Measurements from ENCODE around the gene GPR119.
"Not testable (repeated sequence)": the region's sequence is repeated elsewhere in the genome, so short reads cannot be mapped to it uniquely, and the experiment has no call there.

GPR119 gene

DNA sequence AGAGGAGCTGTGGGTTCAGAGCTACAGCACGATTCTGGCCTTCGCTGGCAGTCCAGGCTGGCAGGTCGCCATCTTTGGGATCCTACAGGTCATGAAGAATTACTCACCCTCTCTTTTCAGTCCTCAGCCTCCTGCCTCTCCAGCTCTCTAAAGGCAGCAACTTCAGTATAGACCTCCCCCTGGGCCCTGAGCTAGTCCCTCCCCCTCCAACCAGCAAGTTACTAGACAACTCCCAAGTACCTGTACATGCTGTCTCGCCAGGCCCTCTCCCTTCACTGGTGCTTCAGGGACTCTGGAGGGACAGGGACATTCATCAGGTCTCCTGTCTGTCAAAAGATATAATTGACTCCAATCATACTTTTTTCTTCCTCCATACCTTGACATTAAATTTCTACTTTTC lies at the start of gene GPR119:
Gene GPR119, minus strand, starts transcription at position 155 of the 400 bp plus-strand sequence. CDS start 227 bp downstream, outside the sequence.
- no peak for DNase-seq

DNA sequence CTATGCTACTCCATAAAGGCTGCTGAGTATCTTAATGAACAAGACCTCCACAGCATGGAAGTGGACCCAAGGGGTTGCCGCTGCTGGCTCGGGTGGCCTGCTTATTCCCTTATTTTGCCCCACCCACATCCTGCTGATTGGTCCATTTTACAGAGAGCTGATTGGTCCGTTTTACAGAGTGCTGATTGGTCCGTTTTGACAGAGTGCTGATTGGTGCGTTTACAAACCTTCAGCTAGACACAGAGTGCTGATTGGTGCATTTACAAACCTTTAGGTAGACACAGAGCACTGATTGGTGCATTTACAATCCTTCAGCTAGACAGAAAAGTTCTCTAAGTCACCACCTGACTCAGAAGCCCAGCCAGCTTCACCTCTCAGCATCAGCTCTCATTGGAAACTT lies 43.8 kb upstream of the GPR119 start:
- not testable (repeated sequence) for DNase-seq

DNA sequence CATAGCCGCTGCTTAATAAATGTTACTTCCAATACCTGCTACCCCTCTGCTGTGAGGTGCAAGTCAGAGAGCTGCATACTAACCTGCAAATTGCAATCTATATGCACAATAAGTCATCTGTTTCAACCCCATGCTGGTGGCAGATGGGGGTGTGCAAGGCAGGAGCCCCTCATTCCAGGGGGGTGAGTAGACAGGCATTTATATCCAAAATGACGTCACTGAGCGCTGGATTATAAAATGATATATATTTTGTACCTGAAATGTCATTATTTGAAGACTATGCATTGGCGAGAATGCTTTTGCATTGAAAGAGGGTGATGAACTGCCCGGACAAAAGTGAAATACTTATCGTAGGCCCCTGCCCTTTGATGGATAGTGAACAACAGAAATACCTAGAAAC lies 41.1 kb upstream of the GPR119 start:
- no peak for DNase-seq

DNA sequence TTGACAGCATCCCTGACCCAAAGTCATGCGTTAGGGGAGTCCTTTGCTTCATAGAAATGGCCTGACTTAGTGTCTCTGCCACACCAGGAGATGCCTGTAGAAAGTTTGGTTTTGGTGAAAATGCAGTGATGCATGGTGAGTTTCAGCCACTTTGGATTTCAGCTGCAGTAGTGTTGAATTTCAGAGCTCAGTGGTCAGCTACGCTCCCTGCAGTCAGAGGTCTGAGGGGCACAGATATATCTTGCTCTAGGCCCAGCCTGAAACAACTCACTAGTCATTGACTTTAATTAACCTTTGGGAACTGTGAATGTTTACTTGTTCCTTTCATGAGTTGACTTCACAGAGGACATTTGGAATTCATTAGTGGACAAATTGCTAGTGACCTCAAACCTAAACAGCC lies 33.8 kb upstream of the GPR119 start:
- no peak for DNase-seq

DNA sequence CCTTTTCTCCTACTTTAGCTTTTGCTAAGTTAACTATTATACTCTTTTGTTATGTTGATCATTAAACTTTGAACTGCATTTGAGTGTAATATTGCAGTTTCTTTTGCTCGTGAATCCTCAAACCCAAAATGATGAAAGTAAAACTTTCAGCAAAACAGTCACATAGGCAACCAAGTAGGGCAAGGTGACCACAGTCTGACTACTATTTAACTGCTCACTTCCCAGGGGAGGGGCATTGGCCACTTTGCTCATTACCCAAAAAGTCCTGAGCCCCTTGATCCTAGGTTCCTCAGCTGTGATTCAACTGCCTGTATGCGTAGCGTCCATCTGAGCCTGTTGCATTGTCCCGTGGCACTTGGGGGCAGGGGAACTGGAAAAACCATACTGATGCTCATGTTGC lies 33.3 kb upstream of the GPR119 start:
- DNase-seq, result no peak

DNA sequence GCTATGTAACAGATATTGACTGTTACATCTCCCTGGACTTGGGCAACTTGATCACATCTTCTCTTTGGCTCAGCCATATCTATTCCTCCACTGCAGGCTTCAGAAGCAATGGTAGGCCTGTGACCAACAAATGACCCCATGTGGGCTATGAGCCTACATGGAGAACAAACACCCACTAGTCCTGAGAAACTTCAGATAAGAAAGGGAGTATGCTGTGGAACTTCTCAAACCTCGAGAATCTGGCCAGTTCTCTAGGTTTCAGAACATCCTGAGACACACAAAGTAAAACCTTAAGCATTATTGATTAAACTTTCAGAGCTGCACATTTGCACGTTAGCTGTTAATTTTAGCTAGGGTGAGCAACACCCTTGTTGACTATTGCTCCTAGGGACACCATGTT lies 32.6 kb upstream of the GPR119 start:
- DNase-seq, result no peak

DNA sequence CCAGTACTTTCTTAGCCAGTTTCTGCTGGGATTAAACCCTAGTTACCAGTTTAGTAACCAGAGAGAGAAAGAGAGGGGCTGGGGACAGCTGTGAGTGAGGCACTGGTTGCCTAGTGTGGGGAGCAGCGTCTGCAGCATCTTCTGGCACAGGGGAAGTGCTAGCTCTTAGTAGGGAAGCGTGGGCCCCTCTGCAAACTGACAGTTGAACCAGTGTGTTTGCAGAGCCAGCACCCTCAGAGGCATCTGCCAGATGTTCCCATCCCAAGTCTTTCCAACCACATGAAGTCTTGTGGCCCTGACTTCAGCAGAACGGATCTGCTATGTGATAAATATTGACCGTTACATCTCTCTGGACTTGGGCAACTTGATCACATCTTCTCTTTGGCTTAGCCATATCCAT lies 31.3 kb upstream of the GPR119 start:
- DNase-seq, result no peak

DNA sequence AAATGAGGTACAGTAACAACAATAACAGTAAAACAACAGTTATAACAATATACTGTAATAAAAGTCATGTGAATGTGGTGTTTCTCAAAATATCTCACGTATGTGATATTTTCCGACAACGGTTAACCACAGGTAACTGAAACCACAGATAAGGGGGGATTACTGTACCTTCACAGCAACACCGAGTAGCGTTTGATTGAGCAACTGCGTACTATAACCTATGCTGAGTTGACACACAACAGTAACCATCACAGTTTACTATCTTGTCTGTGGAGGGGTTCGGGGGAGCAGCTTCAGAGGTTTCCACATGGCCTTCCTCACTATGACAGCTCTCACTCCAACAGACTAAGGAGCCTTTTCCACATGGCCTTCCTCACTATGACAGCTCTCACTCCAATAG lies 29.7 kb upstream of the GPR119 start:
- DNase-seq, result no peak

DNA sequence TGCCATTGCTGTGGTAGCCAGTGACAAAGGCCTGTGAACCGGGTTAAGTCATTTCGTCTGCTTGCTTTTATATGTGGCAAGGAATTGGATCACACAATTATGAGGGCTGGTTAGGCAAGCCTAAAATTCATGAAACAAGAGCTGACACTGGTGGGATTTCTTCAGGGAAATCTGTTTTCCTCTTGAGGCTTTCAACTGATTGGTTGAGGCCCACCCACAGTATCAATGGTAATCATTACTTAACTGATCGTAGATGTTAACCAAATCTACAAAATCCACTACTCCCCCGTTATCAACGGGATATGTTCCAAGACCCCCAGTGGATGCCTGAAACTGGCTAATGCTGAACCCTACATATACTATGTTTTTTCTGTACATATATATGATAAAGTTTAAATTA lies 29.3 kb upstream of the GPR119 start:
- no peak for DNase-seq

DNA sequence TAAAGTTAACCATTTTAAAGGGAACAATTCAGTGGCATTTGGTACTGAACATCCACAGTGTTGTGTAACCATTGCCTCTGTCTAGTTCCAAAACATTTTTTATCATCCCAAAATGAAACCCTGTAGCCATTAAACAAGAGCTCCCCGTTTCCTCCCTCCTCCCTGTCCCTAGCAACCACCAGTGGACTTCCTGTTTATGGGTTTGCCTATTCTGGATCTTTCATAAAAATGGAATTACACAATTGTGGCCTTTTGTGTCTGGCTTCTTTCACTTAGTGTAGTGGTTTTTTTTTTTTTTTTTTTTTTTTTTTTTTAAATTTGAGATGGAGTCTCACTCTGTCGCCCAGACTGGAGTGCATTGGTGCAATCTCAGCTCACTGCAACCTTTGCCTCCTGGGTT lies 27.9 kb upstream of the GPR119 start:
- no peak for DNase-seq

DNA sequence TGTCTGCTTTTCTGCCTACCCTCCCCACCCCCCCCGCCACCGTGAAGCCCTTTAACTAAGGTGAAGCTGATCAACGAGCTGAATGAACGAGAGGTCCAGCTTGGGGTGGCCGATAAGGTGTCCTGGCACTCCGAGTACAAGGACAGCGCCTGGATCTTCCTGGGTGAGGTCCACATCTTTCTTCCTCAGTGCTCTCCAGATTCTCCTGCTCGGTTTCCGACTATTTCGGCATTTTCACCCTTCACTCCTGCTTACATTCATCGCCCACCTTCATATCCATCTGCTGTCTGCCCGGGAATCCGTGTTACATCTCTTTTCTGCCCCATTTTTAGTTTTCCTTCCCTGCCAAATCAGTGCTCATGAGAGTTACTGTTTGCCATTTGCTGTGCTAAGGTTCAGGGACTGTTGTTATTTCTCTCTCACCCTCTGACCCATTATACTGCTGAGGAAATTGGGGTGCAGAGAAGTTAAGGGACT lies 16.8 kb upstream of the GPR119 start:
- no peak for DNase-seq

DNA sequence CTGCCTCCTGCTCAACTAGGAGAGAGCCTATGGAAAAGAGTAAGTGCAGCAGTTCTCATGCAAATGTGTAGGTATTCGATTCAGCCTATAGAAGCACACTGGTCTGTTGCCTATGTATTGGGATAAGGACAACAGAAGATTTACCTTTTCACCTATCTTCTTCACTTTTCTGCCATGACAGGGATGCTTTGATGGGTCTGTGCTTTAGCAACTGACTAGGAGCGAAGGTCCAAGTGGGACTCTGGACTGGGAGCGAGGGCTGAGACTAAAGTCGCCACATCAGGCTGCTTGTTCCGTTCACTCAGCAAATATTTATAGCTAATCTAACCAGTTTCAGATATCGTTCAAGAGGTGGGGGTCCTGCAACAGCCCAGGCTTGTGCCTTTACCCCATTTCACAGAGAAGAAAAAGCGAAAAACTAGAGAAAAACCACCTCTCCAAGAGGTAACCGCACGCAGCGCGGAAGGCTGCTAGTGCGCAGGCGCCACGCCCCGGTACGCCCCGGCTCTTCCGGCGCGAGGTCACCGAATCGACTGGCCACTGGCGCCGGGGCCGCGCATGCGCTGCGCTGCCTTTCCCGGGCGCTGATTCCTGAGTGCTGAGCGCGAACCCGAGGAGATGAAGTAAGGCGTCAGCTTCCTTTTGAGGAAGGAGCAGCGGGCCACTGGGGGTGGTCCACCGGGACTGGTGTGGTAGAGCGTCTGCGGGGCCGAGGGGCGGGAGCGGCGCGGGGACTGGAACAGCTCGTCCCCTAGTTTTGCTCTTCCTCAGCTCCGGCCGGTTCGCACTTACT lies 16.1 kb upstream of the GPR119 start, which contains the start of gene RBMX2:
Gene RBMX2, plus strand, starts transcription at position 573 of the 793 bp plus-strand sequence. Its CDS starts 46 bp downstream, at position 619.
- peak; percentile 89 for DNase-seq

DNA sequence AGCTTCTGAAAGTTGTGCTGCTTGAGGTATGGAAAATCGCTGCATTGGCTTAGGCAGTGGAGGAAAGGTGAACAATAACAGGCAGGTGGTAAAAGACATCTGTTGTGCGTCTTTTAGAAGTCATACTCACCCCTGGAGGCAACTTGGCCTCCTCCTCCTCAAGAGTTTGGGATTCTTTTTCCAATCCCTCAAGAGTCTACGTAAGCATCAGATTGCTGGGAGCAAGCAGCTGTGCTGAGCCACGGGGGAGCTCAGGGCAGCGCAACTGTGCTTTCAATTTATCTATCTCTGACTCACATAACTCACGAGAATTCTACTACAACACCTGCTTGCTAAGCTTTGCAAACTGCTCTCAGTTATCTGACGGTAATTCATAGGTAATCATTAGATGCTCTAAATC lies 9.9 kb upstream of the GPR119 start:
- DNase-seq, result no peak

DNA sequence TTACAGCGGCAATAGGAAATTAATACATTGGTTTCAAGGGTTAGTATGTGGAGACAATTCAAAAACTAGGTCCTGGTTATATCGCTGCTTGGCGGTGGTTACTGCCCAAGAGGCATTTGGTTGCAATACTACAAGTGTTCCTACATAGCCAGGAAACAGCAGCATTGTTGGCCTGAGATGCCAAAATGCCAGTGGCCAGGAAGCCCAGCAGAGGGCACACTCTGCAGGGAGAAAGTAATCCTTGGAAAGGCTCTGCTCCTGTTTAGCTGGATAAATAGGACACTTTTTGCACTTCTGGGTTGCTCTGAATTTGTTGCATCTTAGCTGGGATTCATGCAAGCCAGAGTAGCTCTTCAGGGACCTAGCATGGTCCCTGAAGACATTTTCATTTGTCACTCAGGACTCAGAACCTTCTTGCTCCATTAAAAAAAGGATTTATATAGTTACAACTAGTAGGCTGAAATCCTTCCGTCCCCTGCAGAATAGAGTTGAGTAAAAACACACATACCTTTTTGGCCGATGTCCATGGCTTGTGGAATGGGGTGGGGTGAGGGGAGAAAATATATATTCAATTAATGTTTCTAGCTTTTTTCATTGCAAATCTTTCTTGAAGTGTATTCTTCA lies 8.1 kb upstream of the GPR119 start:
- DNase-seq, result no peak

DNA sequence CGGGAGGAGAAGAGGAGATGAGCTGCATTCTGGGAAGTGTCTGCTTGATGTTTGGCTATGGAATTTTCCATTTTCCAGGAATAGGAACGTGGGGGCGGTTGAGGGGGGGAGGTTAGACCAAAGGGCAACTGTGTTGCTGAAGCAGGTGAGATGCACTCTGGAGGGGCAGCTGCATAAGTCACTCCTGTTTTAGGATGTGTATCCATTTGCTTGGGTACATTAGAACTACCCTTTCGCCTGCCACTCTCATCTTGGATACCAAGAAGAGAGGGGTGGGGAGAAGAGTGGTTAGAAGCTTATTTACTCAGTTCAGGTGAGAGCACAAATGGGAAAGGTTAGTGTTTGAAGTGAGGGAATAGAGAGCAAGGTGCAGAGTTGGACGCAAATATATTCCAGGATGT lies 934 bp upstream of the GPR119 start:
- DNase-seq, result no peak

DNA sequence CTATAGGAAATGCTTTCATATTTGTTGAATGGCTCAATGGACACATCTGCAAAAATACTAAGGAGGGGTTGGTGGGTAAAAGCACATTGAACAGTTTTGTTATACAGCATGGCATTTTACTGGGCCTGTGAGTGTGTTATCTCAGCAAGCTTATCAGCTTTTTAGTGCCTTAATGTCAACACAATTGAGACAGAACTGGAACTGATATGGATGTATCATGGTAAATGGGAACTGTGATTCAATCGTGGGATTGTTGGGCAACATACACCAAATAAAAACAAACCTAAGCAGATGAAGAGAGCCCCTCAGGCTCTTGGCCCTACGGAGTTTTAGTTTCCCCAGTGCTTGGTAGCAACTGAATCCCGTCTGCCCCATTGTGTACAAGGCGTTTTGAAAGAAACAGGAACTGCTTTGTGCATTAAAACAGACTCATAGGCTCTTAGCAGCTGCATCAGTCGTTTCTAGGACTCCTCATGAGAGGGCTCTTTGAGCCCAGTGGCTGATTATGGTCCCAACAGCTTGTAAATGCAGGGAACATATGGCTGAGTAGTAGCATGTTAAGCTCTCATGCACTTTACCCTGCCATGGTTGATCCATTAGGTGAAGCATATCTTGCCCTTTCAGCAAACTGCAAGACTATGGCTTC lies 7.3 kb downstream of the GPR119 start:
- DNase-seq, result no peak

DNA sequence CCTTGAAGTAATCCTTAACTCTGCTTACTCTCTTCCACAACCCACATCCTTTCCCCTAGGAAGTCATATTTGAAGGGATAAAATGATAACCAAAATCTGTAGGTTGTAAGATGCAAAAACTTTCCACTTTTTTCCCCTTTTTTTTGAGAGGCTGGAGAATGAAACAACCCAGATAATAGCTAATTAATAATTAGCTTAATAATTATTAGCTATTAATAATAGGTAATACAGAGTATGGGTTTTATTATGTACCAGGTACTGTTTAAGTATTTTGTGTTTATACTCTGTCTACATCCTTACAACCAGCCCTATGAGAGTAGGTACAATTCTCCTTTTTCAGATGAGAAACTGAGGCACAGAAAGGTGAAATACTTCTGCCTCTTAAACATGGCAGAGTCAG lies 9.4 kb downstream of the GPR119 start:
- no peak for DNase-seq

DNA sequence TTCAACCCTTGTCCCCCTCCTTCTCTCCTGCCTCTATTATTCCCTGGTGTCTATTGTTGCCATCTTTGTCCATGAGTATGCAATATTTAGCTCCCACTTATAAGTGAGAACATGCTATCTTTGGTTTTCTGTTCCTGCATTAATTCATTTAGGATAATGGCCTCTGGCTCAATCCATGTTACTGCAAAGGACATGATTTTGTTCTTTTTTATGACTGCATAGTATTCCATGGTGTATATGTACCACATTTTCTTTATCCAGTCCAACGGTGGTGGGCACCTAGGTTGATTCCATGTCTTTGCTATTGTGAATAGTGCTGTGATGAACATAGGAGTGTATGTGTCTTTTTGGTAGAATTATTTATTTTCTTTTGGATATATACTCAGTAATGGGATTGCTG lies 33.4 kb downstream of the GPR119 start:
- DNase-seq, result not testable (repeated sequence)

DNA sequence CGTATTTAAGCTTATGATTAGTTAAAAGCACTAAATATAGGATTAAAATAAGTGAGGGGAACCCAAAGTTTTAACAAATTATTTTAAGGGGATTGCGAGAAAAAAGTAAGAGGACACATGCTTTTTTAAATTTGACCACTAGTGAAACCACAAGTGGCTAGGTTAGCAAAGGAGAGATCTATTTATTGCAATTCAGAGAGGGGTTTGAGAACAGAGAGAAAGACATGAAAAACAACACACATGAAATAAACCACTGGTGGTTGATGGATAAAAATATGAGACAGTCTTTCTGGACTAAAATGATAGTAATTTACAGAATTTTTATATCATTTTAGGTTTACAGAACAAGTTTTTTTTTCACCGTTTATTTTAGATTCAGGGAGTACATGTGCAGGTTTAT lies 33.9 kb downstream of the GPR119 start:
- DNase-seq, result no peak

DNA sequence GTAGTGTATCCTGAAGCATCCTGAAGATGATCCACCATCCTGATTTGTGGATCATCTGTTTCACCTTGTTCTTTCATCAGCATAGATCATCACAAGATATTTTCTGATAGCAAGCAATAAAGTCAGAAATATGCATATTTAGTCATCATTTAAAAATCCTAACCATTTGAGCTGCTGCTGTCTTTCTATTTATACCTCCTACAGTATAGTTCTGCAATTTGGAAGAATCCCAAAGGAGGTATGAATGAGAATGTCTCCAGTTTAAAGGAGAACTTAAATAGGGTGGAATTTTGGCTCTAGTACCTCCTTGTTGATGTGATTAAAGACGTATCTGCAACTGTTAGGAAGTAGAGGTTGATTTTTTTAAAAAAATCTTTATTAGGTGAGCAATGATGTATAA lies 38.2 kb downstream of the GPR119 start:
- DNase-seq, result no peak

DNA sequence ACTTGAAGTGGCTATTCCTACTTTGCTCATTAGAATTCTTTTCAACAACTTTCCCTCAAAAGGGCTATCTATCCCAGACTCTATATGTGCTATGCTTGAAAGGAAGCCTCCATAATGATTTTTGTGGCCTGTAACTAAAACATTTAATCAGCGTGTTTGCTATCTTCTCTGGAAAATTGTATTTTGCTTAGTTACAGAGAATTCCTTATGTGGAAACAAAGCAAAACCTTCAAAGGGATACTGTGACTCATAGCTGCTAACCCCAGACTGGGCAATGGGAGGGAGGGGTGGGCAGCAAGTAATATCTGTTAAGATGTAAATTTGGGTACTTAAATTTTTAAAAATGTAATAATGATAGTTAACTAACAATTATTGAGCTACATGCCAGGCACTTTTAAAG lies 42.1 kb downstream of the GPR119 start:
- no peak for DNase-seq

DNA sequence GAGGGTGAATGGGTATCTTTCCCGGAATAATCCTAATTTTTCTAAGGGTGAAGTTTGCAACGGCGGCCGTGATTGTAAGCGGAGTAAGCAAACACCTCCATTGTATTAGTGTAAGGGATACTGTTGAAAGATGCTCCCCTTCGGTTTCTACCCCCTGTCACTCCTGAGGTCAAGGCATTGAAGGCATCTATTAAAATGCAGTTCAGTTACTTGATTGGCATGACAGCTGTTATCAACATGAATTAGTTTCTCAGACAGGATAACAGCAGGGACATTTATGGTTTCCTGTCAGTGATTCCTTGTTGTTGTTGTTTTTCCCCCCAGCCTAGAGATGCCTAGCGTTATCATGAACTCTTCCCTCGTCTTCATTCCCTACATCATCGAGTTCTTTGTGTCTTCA lies 45.2 kb downstream of the GPR119 start:
- DNase-seq, result no peak

DNA sequence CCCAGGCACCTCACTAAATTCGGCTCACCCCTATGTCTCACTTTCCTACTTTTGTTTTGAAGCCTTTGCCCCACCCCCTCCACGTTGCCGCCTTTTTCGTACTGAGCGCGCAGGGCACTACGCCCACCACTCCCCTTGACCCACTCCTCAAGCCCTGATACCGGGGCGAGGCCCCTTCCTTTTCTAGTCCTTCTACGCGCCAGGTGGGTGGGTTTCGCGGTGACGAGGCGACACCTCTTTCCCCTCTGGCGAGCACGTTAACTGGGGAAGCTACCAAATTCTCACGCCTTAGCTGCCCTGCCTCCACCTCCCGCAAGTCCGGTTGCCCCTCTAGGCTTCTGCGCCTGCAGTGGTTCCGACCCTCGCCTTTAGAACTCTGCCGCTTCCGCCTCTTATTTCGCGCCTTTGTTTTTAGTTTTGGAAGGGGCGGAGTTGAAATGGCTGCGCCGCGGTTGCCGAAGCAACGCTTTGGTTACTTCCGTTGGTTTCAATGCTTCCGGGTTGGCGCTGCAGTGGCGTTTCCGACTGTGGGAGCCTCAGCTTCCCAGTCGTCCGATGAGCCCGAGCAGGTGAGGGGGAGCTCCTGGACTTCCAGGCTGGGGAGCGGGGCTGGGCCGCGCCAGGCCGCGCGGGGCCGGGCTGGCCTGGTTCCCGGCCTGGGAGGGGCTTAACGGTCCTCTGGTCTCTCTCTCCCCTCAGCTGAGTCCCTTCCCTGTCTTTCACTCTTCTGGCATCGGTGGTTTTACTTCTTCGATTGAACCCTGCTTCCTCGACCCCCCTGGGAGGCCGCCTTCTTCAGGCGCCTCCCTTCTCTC lies 45.9 kb downstream of the GPR119 start, which contains the start of gene SLC25A14:
Gene SLC25A14, plus strand, starts transcription at position 512 of the 815 bp plus-strand sequence. CDS start 360 bp downstream, outside the sequence.
- DNase-seq, result peak; percentile 89

All from activated effector memory CD4-positive, alpha-beta T cell treated with anti-CD3 and anti-CD28 coated beads, Interleukin-2, amount 50 U/mL, for 16 hours (primary cell).